Esophagus squamous epithelium (tissue), 5 donors: ENCODE results near the gene FKBP8. TPM values are rescaled to one million over a fixed set of nuclear protein-coding genes. Genes with fewer than 3 reads are reported as not detected.

ENCODE experiments used
- DNase-seq: peaks from one replicate; lab custom pipeline; 2025; lab: John Stamatoyannopoulos, UW
- H3K27ac ChIP-seq, 4 donors: fragments of 200-600 bp; sonication (generic); one replicate each; pipeline ENCODE4 v1.5.1; 2016 to 2019; ENCODE audit warnings: mild to moderate bottlenecking in 1 of 4
- H3K27me3 ChIP-seq, 4 donors: fragments of 200-600 bp; sonication (generic); 1 replicate in 3 of 4; 2 replicates in 1 of 4; pipeline versions ENCODE4 v1.5.1 to v1.6.0; 2017 to 2021; ENCODE audit warnings: antibody characterized with exemption in 1 of 4
- H3K36me3 ChIP-seq, 3 donors: fragments of 200-600 bp; sonication (generic); one replicate each; pipeline ENCODE4 v1.5.1; 2016 to 2019
- H3K4me1 ChIP-seq, 3 donors: fragments of 200-600 bp; sonication (generic); one replicate each; pipeline ENCODE4 v1.5.1; 2017 to 2019
- H3K4me3 ChIP-seq, 4 donors: fragments of 200-600 bp; sonication (generic); 1 replicate in 3 of 4; 2 replicates in 1 of 4; pipeline ENCODE4 v1.5.1; 2016 to 2019; ENCODE audit warnings: mild to moderate bottlenecking in 2 of 4, moderate library complexity in 1 of 4
- H3K9me3 ChIP-seq, 3 donors: fragments of 200-600 bp; sonication (generic); one replicate each; pipeline ENCODE4 v1.5.1; 2016 to 2019
- CTCF ChIP-seq, 6 experiments: fragments of 450-650 bp in 4 of 6; fragments of 200-600 bp in 2 of 6; sonication (generic) in 2 of 6; IDR thresholded peaks; one replicate each; pipeline ENCODE4 v1.5.1; 2016 to 2019; ENCODE audit warnings: antibody characterized with exemption in 6 of 6, mild to moderate bottlenecking in 4 of 6, moderate library complexity in 4 of 6
- POLR2A ChIP-seq, 4 donors: fragments of 450-650 bp; IDR thresholded peaks; one replicate each; pipeline ENCODE4 v1.6.1; 2017; ENCODE audit warnings: antibody characterized with exemption in 4 of 4, mild to moderate bottlenecking in 4 of 4, moderate library complexity in 3 of 4
- WGBS, 2 donors: methylation state at CpG; one replicate each; pipeline ENCODE4 v1.1.5; 2018; 5-methylcytosine and 5-hydroxymethylcytosine counted together
- intact Hi-C: fragments of 100-400 bp; cut with DNase I; formaldehyde crosslinking; loops from one replicate; pipeline ENCODE4 v1.15.0; 2022
- total RNA-seq, 4 donors: library from RNA; depleted of rRNA; stranded (reverse); fragments of >200 nt; gene quantifications; one replicate each; pipeline ENCODE4 v1.1.0, GENCODE V29; 2016
- donor health status: DM: yes; HTN: yes; CAD: no.

Gene FKBP8
- total RNA-seq, 4 donors from 2014 or later = 132 to 273 (median 247) TPM

DNA sequence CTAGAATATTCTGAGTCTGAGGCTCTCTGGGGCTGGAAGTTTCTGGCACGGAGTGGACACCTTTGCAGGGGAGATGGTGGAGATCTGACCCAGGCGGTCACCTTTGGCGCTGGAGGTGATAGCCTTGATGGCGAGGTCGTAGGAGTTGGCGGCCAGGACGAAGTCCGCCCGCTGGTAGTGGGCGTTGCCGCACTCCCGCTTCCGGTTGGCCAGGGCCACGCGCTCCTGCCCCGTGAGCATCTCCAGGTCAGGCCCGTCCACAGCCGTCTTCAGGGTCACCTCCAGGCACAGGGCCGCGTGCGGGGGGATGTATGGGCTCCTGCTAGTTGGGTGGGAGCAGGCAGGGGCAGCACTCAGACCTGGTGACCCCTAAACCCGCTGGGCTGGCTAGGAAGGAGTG is 5.3 kb downstream of the FKBP8 start:
- H3K27ac ChIP-seq = no peak overlapping the region
- H3K4me1 ChIP-seq = peaks cover 4 to 26% (median 6%) of the 10 kb centered on the region in 3 donors
- intact Hi-C loops = no loop called here
- peaks cover 19 to 84% (median 30%) of the 10 kb centered on the region in 3 donors for H3K36me3 ChIP-seq
- DNase-seq = no peak
- no peaks in the 10 kb centered on the region for H3K27me3 ChIP-seq
- no peaks in the 10 kb centered on the region for H3K9me3 ChIP-seq
- TF ChIP-seq POLR2A (IDR thresholded peaks at IDR 0.05) = no peak
- TF ChIP-seq CTCF (IDR thresholded peaks at IDR 0.05) = no peak
- H3K4me3 ChIP-seq = no peak overlapping the region
- 73 to 89% methylated on average over 3 to 17 of the region's 22 CpGs for WGBS, 2 donors

- H3K27me3 ChIP-seq = no peaks in the 10 kb centered on the region
- DNase-seq = no peak
- no peak for TF ChIP-seq CTCF (IDR thresholded peaks at IDR 0.05)
- TF ChIP-seq POLR2A (IDR thresholded peaks at IDR 0.05) = no peak
- no peaks in the 10 kb centered on the region for H3K9me3 ChIP-seq
- no peak overlapping the region for H3K27ac ChIP-seq
- H3K36me3 ChIP-seq = peaks cover 26 to 91% (median 37%) of the 10 kb centered on the region in 3 donors
- intact Hi-C loops = no loop called here
- H3K4me3 ChIP-seq = no peak overlapping the region
- WGBS, 2 donors = 91% methylated on average over 3 to 12 of the region's 17 CpGs
- peaks cover 4 to 23% (median 6%) of the 10 kb centered on the region in 3 donors for H3K4me1 ChIP-seq
Observed at GRCh38 chr19:18537431-18537830, 5.9 kb downstream of the FKBP8 start.

DNA sequence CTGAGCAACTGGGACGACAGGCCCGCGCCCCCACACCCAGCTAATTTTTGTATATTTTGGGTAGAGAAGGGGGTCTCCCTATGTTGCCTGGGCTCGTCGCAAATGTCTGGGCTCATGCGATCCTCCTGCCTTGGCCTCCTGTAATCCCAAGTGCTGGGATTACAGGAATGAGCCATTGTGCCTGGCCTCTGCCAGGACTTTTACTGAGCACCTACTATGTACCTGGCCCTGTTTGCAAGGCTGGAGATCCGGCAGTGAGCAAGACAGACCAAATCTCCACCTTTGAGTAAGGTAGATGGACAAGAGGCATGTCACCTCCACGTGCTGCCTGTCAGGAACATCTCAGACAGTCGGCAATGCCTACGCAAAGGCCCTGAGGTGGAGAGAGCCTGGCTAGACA is 6.9 kb downstream of the FKBP8 start:
- Histone ChIP-seq H3K4me1 (peaks cover 0 to 13% (median 0%) of the 10 kb centered on the region in 3 donors), H3K27me3 (no peaks in the 10 kb centered on the region), H3K27ac (no peak overlapping the region), H3K9me3 (no peaks in the 10 kb centered on the region), H3K36me3 (peaks cover 29 to 97% (median 46%) of the 10 kb centered on the region in 3 donors), H3K4me3 (no peak overlapping the region)
- no peak for DNase-seq
- TF ChIP-seq CTCF (IDR thresholded peaks at IDR 0.05) (no peak), POLR2A (IDR thresholded peaks at IDR 0.05) (no peak)
- intact Hi-C loops = no loop called here
- 88 to 92% methylated on average over 8 to 9 of the region's 10 CpGs for WGBS, 2 donors

DNA sequence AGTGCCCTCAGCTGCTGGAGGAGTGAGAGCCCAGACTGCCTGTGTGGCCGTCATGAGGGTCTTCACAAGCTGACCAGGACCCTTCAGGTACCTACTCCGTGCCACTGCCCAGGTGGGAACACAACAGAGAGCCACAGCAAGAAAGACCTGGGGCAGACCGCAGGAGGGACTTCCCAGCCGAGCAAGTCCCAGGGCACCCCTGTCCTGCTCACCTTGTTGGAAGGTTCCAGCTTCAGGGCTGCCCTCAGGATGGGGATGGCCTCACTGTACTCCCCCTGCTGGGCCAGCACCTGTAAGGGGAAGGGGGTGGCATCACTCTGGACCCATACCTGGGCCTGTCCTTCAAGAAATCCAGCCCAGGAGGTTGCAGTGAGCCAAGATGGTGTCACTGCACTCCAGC is 10.3 kb downstream of the FKBP8 start:
- Histone ChIP-seq H3K4me1 (no peaks in the 10 kb centered on the region), H3K27me3 (no peaks in the 10 kb centered on the region), H3K4me3 (no peak overlapping the region), H3K27ac (no peak overlapping the region), H3K36me3 (peaks cover 27 to 70% (median 29%) of the 10 kb centered on the region in 3 donors), H3K9me3 (no peaks in the 10 kb centered on the region)
- no peak for DNase-seq
- WGBS, 2 donors = 80 to 86% methylated on average over 1 to 4 of the region's 4 CpGs
- no peak for TF ChIP-seq CTCF (IDR thresholded peaks at IDR 0.05)
- no peak for TF ChIP-seq POLR2A (IDR thresholded peaks at IDR 0.05)
- intact Hi-C loops = no loop called here

GRCh38 chr19:18532168-18532890 is 11.0 kb downstream of the FKBP8 start:
- Histone ChIP-seq H3K36me3 (peaks cover 19 to 63% (median 26%) of the 10 kb centered on the region in 3 donors), H3K4me3 (no peak overlapping the region), H3K27me3 (no peaks in the 10 kb centered on the region), H3K4me1 (no peaks in the 10 kb centered on the region), H3K9me3 (no peaks in the 10 kb centered on the region), H3K27ac (no peak overlapping the region)
- 94 to 95% methylated on average over 11 to 17 of the region's 22 CpGs for WGBS, 2 donors
- DNase-seq = no peak
- intact Hi-C loops = no loop called here
- TF ChIP-seq CTCF (IDR thresholded peaks at IDR 0.05) = no peak
- TF ChIP-seq POLR2A (IDR thresholded peaks at IDR 0.05) = no peak
